Stomach (tissue), 9 donors: ENCODE measurements around the gene GPC6. TPM values are rescaled to one million over a fixed set of nuclear protein-coding genes. Genes with fewer than 3 reads are reported as not detected.

Experiments used
- DNase-seq, 2 donors: peaks; one replicate each; pipeline versions ENCODE4 v3.0.0 to v3.0.0-alpha.2; 2013 to 2019
- H3K27ac ChIP-seq, 5 donors: fragments of 200-600 bp in 4 of 5; sonication (generic) in 4 of 5; one replicate each; pipeline ENCODE4 v1.5.1; 2013 to 2019; ENCODE audit warnings: mild to moderate bottlenecking in 1 of 5, moderate library complexity in 1 of 5
- H3K27me3 ChIP-seq, 3 donors: fragments of 200-600 bp; sonication (generic); one replicate each; pipeline ENCODE4 v1.5.1; 2017 to 2019; ENCODE audit warnings: mixed run types in 1 of 3
- H3K36me3 ChIP-seq, 4 donors: fragments of 200-600 bp; sonication (generic); 1 replicate in 3 of 4; 2 replicates in 1 of 4; pipeline ENCODE4 v1.5.1; 2016 to 2019
- H3K4me1 ChIP-seq, 4 donors: fragments of 200-600 bp; sonication (generic); one replicate each; pipeline ENCODE4 v1.5.1; 2016 to 2019
- H3K4me3 ChIP-seq, 4 donors: fragments of 200-600 bp; sonication (generic) in 3 of 4; one replicate each; pipeline ENCODE4 v1.5.1; 2016 to 2019; ENCODE audit warnings: mild to moderate bottlenecking in 1 of 4
- H3K9me3 ChIP-seq, 4 donors: fragments of 200-600 bp; sonication (generic); one replicate each; pipeline ENCODE4 v1.5.1; 2016 to 2019
- CTCF ChIP-seq, 7 experiments: fragments of 450-650 bp in 4 of 7; fragments of 200-600 bp in 3 of 7; sonication (generic) in 3 of 7; IDR thresholded peaks; one replicate each; pipeline ENCODE4 v1.5.1; 2016 to 2019; ENCODE audit warnings: antibody characterized with exemption in 7 of 7, control low read depth in 2 of 7, mild to moderate bottlenecking in 1 of 7
- EP300 ChIP-seq: sonication (generic); formaldehyde crosslinking; IDR thresholded peaks from one replicate; pipeline ENCODE4 v1.6.1; 2017; ENCODE audit warnings: antibody characterized with exemption
- POLR2A ChIP-seq, 4 donors: fragments of 450-650 bp; IDR thresholded peaks; one replicate each; pipeline ENCODE4 v1.6.1; 2016; ENCODE audit warnings: antibody characterized with exemption in 4 of 4, control low read depth in 2 of 4, mild to moderate bottlenecking in 1 of 4, moderate library complexity in 1 of 4
- POLR2AphosphoS5 ChIP-seq, 3 donors: sonication (generic); formaldehyde crosslinking; IDR thresholded peaks; one replicate each; pipeline ENCODE4 v1.6.1; 2016; ENCODE audit warnings: antibody characterized with exemption in 3 of 3
- WGBS, 5 donors: extraction: QIAGEN DNeasy Blood & Tissue Kit in 3 of 5; methylation state at CpG; one replicate each; pipeline versions ENCODE4 v1.1.5 to v1.1.7; 2013 to 2018; 5-methylcytosine and 5-hydroxymethylcytosine counted together
- intact Hi-C: fragments of 100-400 bp; cut with DNase I; formaldehyde crosslinking; loops from one replicate; pipeline ENCODE4 v1.15.1; 2023; ENCODE audit warnings: low total_unique reads
- polyA plus RNA-seq, 3 donors: library from polyadenylated mRNA; stranded (reverse); fragments of 200-250 nt; gene quantifications; one replicate each; pipeline ENCODE4 v1.2.3, GENCODE V29; 2013
- total RNA-seq, 5 donors: library from RNA; depleted of rRNA; stranded (reverse); fragments of >200 nt; gene quantifications; one replicate each; pipeline versions ENCODE4 v1.1.0 to v1.2.3, GENCODE V29; 2014 to 2016
- donor health status: healthy with polysubstance abuse.
- donor health status: Bipolar disorder and iron deficiency.
- donor health status: healthy.

GPC6 gene
- total and polyA plus RNA-seq, 8 donors = 0.70 to 52.7 (median 5.6) TPM

- H3K4me3 ChIP-seq = peak overlapping the region; percentile 52 to 63 (median 58)
- WGBS, 5 donors = 9 to 13% (median 9%) methylated on average over 5 of the region's 5 CpGs
- peak overlapping the region in 4 of 5 donors; percentile 76 to 86 (median 84) for H3K27ac ChIP-seq
- no peaks in the 10 kb centered on the region for H3K9me3 ChIP-seq
- peaks cover 0 to 40% (median 21%) of the 10 kb centered on the region in 3 donors for H3K27me3 ChIP-seq
- H3K36me3 ChIP-seq = no peaks in the 10 kb centered on the region
- DNase-seq = peak in 1 of 2 donors; percentile 41
- intact Hi-C loops = no loop called here
- TF ChIP-seq EP300 (no peak), POLR2AphosphoS5 (IDR thresholded peaks at IDR 0.05) (no peak), CTCF (IDR thresholded peaks at IDR 0.05) (no peak), POLR2A (IDR thresholded peaks at IDR 0.05) (no peak)
- H3K4me1 ChIP-seq = peaks cover 0 to 19% (median 11%) of the 10 kb centered on the region in 4 donors
Observed at GRCh38 chr13:93226065-93226622, 463 bp upstream of the GPC6 start.

- DNase-seq = peak in 1 of 2 donors; percentile 76
- Histone ChIP-seq H3K36me3 (no peaks in the 10 kb centered on the region), H3K9me3 (no peaks in the 10 kb centered on the region), H3K27ac (peak overlapping the region; percentile 58 to 86 (median 83)), H3K4me3 (peak overlapping the region; percentile 52 to 63 (median 58)), H3K4me1 (peaks cover 0 to 19% (median 11%) of the 10 kb centered on the region in 4 donors), H3K27me3 (peaks cover 0 to 40% (median 21%) of the 10 kb centered on the region in 3 donors)
- WGBS, 5 donors = 1 to 10% (median 2%) methylated on average over 28 to 55 of the region's 55 CpGs
- no peak for TF ChIP-seq EP300
- no peak for TF ChIP-seq POLR2A (IDR thresholded peaks at IDR 0.05)
- no peak for TF ChIP-seq POLR2AphosphoS5 (IDR thresholded peaks at IDR 0.05)
- no peak for TF ChIP-seq CTCF (IDR thresholded peaks at IDR 0.05)
- intact Hi-C loops = no loop called here
Observed at GRCh38 chr13:93227280-93227877, 772 bp downstream of the GPC6 start.

- TF ChIP-seq EP300 (no peak), CTCF (IDR thresholded peaks at IDR 0.05) (peak in 2 of 7 experiments; percentile 22), POLR2AphosphoS5 (IDR thresholded peaks at IDR 0.05) (no peak), POLR2A (IDR thresholded peaks at IDR 0.05) (no peak)
- intact Hi-C loops = no loop called here
- Histone ChIP-seq H3K36me3 (no peaks in the 10 kb centered on the region), H3K27ac (peak overlapping the region; percentile 58 to 86 (median 83)), H3K4me1 (peaks cover 0 to 19% (median 11%) of the 10 kb centered on the region in 4 donors), H3K4me3 (peak overlapping the region; percentile 52 to 63 (median 58)), H3K9me3 (no peaks in the 10 kb centered on the region), H3K27me3 (peaks cover 0 to 40% (median 21%) of the 10 kb centered on the region in 3 donors)
- peak; percentile 28 to 92 for DNase-seq
- 0 to 2% (median 1%) methylated on average over 20 to 62 of the region's 62 CpGs for WGBS, 5 donors
Observed at GRCh38 chr13:93227878-93228642, 1.5 kb downstream of the GPC6 start.

- intact Hi-C loops = no loop called here
- DNase-seq = no peak
- Histone ChIP-seq H3K27me3 (peaks cover 0 to 40% (median 21%) of the 10 kb centered on the region in 3 donors), H3K4me3 (peak overlapping the region; percentile 52 to 63 (median 58)), H3K4me1 (peaks cover 0 to 19% (median 11%) of the 10 kb centered on the region in 4 donors), H3K27ac (peak overlapping the region; percentile 58 to 86 (median 83)), H3K36me3 (no peaks in the 10 kb centered on the region), H3K9me3 (no peaks in the 10 kb centered on the region)
- no peak for TF ChIP-seq CTCF (IDR thresholded peaks at IDR 0.05)
- no peak for TF ChIP-seq POLR2A (IDR thresholded peaks at IDR 0.05)
- TF ChIP-seq EP300 = no peak
- TF ChIP-seq POLR2AphosphoS5 (IDR thresholded peaks at IDR 0.05) = no peak
- WGBS, 5 donors = 1 to 3% (median 3%) methylated on average over 9 of the region's 9 CpGs
Observed at GRCh38 chr13:93228643-93228937, 2.0 kb downstream of the GPC6 start.
